Limb (tissue), 2 donors: ENCODE data around the gene SIM1.

Source experiments
- DNase-seq, 2 donors: peaks; one replicate each; pipeline ENCODE4 v3.0.0-alpha.2; 2016; ENCODE audit errors: extremely low spot score in 2 of 2

Gene SIM1

DNA sequence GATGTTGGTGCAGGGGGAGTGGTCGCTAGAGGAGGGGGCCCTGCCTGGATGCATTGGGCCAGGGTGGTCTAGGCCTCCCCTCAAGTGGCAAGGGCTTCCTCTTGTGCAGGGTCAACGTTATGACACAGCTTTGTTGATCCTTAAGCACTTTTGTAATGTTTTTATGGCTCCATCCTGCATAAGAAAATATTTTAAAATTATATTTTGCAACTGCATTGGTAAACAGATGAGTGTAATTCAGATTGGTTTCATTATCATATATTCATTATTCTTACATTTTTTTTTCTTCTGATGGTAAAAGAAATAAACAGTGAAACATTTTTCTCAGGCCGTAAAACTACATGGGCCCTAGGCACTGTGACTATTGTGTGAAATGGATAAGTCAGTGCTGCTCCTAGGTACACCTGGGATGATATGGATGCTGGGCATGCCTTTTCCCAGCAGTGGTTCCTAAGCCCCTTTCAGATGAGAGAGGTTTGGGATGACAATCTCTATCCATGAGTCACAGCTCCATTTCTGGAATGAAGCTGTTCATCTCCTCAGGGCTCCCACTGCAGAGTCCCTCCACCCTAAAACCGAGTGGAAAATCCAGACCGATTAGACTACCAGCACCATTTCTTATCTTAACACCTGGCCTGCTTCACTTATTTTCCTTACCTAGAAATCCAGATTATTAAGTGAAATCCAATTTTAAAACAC is 5.8 kb upstream of the SIM1 start:
- DNase-seq, result no peak

DNA sequence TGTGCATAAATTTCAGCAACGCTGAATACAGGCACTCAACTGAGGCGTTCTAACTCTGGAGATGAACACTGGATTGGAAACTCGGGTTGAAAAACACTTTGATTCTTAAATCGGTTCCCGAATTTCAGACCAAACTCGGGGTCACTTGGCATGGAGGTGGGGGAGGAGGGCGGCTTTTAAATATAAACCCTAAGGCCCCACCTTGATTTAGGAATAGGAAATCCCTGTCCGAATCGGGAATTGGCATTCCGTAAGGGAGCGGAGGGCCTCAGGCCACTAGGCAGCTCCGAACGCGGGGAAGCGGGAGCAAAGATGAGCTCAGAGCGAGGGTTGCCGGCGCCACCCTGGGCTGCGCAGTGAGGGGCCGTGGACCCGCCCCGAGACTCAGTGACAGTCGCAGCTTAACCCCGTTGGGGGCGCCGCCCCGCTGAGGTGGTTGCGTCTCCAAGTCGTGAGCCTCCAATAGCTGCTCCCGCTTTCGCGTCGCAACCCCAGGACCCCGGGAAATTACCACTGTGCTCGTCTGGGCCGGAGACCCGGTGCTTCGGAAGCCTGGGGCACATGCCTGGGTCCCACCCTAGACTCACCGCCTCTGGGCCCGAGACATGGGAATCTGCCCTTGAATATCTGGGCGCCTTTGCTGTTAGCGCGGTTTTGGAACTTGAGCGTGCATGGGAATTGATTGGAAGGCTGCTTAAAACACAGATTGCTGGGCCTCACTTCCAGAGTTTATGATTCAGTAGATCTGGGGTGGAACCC is 4.6 kb upstream of the SIM1 start:
- DNase-seq, result peak in 1 of 2 donors; percentile 53

DNA sequence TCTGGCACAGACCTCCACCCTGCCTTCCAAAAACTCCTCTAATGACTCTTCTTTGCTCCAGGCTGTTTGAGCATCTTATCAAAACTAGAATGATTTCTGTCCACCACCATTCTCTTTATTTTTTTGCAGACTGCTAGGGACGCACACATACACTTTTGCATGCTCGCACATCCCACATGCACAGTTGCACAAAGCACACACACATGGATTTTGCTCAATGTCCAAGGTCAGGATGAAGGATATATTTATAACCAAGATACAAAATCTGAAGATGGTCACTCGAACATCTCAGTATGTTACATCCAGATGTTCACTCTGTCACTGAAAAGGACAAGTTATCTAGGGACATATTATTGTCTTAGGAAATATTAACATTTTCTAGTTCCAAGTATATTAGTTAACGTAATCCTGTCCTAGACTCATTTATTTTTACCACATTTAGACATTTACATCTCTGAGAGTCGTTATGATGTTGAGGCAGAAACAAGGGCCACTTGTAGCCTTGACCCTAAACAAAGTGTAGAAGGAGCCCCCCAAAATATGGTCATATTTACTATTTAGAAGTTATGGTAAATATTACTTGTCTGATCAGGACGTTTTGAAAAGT is 3.4 kb upstream of the SIM1 start:
- DNase-seq, result no peak

DNA sequence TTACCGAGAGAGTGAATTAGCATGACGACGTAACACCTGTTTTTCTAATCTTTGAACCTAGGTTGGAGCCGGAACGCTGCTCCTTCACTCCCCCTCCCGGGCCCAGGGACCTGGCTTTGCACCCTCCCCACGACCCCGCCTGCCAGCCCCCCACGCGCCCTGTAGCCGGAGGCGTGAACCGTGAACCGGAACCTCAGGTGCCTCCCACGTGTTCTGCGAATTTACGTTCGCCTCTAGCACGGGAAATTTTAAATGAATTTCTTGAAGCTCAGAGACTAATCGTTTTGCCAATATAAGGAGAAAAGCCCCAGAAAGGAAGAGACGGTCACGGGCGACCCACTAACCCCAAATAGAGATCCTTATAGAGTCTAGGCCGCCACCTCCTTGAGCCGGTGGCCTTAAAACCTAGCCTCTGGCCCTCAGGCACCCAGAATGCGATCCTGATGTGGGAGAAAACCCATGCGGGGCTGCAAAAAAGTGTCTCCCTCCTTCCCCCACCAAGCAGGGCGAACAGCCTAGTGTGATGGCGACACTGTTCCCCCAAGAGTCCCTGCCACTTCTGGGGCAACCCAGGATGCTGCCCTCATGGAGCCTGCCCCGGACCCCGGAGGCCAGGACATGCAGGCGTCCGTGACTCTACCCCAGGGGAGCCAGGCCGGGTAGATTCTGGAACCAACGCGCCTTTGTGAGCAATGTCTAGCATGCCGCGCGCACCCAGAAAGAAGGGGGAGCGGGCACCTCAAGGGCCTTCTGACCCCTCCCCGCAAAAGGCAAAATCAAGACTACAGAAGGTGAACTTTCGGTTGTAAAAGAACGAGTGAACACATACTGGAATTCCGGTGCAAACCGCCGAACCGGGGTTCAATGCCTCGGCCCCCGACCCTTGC is 2.7 kb upstream of the SIM1 start:
- DNase-seq, result peak in 1 of 2 donors; percentile 53

DNA sequence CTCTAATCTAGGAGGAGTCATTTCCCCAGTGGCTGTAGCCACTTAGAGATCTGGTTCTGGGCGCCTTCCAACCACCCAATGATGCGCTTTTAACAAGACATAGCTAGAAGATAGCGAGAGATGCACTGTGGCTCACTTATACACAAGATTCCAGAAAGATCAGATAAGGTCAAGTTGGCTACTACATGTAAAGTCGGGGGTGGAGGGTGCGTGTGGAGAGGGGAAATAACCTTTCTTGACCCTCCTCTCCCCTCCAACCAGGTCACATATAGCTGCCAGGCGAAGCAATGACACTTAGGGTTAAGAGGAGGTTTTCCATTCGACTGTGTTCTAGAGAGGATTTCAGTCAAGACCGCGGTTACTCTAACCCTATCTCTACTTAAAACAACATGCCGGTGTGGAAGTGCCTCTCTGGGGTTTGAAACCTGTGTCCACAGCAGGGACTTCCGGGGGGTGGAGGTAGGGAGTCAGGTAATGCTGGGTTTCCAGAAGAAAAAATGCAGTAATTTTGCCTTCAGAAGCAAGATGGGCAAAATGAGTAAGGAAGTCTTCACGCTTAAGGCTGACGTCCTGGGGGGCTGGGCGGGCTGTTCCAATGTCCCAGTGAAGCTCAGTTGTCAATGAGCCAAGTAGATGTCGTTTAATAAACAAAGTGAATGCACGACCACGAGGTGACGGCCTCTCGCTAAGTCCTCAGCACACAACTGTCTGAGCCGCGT is 1.8 kb upstream of the SIM1 start:
- no peak for DNase-seq

DNA sequence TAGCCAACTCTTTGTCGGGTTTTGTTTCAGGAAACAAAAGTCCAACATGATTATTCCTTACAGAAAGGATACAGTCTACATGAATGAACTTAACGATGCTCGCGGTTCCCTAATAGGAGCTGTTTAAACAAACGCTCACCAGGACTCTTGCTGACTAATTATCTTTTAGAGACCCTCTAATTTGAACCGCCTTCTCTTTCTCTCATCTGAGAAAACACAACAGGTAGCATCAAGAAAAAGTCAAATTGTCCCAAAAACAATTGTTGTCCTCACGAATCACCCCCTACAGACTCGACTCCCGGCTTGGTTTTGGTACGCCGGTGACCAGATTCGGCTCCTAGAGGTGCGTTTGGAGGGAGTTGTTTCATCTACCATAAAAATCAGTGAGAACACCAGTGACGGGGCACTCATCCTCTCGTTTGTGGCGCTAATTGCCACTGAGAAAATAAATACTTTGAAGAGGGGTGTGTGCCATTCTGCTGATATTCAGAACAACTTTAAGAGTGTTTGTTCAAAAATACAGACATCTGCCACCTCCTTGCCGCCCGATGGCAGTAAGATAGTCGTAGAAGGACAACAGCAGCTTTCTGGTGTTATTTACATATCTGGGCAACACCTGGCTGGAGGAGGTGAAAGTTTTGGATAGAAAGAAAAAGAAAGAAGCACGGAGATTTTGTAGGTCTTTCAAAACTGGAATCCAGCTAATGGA is 1.1 kb upstream of the SIM1 start:
- DNase-seq, result no peak

DNA sequence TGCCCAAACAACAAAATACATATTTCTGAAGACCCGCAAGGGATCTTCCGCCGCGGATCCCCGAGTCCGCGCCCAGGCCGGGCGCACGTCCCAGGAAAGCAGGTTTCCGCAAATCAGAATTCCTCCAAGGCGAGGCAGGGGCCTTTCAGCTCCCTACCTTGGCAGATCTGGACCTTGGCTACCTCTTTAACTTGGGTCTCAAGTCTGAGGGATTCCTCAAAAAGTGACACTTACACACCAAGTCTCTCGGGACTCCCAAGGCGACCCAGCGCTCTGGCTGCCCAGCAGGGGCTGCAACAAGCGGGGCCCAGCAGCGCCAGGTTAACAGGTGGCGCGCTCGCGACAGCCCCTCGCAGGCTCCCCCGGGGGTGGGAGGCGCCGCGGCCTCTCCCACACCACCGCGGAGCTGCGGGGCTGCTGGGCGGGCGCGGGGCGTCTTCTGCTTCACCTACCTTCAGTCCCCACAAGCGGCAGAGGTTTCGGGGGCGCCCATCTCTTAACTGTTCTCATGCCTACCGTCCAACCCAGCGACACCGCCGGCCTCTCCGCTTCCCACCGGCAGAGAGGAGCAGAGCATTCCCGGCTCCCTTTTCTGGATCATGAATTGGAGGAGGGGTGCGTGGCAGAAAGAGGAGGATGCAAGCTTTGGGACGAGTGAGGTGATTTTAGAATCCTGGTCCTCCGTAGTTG is 414 bp downstream of the SIM1 start:
- DNase-seq, result no peak

DNA sequence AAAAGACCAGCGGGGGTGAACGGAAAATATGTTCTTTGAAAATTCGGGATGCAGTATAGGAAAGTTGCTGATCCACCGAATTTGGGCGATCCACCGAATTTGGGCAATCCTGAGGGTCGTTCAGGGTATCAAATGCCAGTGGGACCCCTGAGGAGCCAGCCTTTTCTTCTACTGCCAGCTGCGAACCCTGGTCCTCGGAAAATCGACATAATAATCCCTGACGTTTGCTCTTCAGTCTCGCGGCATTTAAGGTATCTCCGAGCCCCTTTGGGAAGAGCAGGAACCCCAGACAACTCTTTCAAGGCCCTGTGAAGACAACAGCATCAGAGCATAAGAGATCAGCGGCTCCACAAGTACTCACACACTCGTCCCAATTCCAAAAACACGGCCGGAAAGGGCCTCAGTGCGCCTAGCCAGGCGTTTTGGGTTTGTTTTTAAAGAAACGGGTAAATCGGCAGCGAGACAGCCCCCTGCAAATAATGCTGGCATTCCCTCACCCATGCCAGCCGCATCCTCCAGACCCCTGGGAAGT is 1.0 kb downstream of the SIM1 start:
- DNase-seq, result peak in 1 of 2 donors; percentile 47

DNA sequence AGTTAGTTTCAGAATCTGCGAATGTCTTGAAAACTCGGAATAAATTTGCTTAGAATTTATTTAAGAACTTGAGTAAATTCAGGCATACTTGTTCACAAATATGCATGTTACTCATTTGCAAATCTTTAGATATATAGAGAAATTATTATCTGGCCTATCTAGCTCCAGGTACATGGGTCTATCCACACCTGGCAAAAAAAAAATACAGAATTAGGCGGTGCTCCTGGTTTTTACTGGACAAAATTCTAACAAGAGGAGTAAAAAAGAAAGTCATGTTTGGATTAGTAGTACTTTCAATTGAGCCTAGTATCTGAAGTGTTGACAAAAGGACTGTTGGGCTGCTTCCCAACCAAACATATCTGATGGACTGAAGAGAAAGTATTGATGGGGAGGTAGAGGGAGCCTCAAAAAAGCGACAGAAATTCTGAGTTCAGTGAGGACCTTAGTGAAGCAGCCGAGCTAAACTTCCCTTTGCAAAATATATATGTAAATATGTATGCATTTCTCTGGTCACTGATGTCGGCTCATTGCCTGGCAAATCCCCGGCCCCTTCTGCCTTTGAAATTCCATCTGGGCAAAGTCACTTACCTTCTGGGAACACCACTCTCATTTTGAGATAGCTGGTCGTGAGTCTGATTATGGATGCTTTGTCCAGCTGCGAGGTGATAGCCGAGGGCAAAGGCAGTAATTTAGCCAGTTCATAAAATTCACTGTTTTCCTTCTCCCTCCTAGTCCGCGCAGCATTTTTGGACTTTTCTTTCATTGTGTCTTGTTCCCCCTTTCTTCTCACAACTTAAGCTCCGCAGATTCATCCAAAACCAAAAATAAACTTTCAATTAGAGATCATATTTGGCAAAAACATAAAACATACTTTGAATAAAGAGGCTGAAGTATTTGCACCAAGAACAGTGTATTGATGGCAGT is 1.8 kb downstream of the SIM1 start:
- DNase-seq, result peak in 1 of 2 donors; percentile 46

DNA sequence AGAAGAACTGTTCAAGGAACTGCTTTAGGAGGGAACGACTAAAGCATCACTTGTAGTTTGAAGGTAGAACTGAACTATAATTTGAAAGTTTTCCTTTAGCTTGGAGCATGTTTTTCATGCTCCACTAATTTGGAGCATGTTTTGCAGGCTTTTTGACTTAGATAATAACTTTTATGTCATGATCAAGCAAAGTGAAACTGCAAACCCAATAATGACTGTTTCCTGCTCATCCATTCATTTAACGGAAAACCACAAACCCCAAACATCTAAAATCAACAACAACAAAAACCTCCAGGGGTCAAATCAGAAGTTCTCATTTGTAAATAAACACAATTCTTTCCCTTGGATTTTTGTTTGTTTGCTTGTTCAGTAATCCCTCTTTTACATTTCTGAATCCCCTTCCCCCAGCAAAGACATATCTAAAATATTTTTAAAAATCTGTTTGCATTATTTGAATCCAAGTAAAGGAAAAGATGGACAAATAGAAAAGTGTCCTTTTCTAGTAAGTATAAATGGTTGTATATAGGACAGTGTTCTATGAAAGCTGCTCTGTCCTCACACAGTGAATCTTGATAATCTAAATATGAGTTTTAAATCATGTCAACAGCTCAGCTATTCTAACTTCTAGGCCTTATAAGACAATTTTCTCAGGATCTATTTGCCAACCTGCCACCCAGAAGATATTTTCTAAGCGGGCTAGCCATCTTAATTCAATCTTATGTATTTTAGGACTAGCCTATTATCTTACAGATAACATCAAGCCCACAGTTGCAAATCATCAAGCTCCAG is 2.6 kb downstream of the SIM1 start:
- DNase-seq, result no peak

DNA sequence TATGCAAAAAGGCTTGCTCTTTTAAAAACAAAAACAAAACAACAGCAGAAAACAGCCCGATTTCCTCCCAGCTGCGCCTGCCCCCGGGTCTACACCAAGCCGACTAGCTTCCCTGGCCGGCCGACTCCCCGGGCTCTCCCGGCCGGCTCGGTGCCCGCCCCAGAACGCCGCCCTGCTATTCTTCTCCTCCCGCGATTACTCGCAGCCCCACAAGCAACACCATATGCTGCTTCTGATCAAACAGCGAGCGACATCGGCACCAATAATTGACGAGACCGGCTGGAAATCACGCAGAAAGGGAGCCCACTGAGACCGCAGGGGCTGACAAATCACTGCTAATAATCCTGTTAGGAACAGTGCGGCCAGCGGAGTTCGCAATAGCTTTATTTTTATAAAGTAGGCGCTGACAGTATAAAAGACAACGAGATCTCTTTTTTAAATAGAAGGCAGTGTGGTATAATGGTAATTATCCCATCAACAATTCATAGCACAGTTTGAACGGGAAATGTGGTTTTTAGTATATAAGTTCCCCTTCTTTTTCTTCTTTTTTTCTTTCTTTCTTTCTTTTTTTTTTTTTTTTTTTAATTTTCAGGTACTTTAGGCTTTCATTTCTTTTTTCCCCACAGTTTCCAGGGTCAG is 3.3 kb downstream of the SIM1 start:
- peak in 1 of 2 donors; percentile 74 for DNase-seq

DNA sequence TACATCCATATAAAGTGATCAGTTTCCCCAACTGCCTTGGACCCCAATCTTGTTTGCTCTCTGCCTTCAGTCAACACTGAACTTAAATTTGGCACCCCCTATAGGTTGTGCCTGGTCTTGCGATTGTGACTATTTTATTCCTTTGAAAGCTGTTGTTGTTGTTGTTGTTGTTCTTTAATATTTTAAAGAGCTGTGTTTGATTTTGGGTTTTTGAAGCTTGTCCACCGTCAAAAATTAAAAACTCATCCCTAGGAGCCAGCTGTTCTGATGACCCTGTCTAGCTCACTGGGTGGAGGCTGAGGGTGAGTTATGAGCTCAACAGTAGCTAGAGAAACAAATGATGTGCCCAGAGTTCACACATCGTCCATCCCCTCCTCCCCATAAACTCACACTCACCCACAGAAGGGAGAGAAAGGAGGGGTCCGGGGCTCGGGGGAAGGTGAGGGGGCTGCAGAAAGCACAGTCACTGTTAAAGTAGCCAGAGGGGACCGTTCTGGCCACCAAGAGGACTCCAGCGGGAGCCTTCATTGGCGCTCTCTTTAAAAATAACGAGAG is 4.0 kb downstream of the SIM1 start:
- DNase-seq, result peak in 1 of 2 donors; percentile 53

DNA sequence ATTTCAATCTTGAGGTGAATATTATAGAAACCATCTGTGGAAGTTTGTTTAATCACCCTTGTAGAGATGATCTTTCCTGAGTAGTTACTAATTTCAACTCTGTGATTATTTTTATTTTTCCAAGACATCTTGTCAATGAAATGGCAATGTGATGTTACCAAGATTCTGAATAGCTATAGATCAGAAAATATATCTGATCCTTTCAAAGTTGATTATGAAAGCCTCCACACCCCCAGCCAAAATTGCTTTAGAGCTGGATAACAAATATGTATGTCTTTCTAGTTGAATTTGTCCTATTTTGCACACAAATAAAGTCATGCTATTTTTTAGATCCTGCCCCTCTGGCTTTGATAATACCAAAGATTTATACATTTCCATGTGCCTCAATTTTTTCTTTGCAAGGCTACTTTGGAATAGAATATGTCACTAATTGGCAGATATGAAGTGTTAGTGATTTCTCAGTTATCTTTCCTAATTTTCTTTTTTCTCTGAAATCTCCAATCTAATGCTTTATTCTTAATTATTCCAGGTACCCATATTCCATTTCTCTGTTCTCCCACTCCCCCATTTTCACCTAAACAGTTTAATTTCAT is 5.0 kb downstream of the SIM1 start:
- DNase-seq, result no peak

DNA sequence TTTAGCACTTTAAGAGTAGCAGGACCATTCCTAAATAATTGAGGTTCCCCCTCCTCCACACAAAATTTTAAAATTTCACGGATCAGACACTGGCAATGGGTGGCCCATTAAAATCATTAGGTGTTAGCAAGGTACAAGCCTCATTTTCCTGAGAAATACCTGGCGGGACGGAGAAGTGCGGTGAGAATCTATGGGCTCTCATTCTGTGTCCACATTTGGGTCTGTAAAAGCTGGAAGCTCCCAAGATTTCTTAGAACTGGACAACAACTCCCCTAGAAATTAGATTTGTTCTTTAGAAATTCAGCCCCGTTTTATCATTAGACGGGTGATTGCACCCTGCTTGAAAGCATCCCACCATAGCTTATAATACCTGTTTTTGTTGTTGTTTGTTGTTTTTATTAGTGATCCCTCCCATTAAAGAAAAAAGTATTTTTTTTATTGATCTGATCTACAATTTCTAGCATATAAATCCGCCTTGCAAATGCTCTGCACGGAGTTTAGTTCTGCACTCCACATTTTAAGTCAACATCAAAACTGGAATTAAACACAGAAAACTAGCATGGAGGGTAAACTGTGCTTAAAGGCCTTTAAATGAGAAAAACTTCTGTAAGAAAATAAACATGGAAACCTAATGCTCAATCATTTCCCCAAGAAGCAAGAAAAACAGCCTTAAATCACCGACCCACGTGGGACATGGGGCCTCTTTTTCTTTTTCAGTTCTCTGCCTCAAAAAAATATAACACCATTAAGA is 5.7 kb downstream of the SIM1 start:
- DNase-seq, result no peak

DNA sequence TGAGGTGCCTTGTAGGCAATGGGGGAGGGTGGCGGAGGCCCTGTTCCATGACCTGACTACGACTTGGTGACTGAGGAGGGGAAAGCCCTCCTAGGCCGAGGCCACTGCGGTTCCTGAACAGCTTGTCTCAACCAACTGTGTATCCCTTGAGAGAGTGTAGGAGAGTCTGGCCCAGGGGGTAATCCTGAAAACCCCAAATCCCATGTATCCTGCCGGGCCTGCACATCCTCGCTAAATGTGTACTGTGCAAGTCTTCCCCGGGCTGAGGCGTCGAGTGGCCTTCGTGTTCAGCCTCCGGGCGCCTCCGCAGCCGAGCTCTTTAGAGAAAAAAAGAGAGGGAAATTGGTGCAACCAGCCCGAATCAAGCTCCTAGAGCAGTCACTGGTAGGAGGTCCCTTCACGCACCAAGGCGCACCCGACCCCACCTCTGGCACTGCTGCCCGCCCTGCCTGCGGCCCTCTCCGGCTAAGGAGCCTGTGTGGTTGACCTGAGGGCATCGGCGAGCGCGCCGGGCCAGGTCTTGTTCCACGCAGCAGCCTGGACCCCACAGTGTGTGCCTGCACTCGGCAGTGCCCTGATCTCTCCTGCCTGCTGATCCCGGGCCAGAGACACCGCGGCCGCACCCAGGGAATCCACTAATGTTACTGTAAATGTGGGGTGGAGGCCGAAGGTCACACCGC is 7.3 kb downstream of the SIM1 start:
- peak in 1 of 2 donors; percentile 60 for DNase-seq
